Liver (tissue), 9 donors: ENCODE data around the gene CLDN14. TPM values are rescaled to one million over a fixed set of nuclear protein-coding genes. Genes with fewer than 3 reads are reported as not detected.
A peak's percentile ranks its signal among the peaks of the same experiment; 100 is the strongest.
"Not testable (repeated sequence)": the region's sequence is repeated elsewhere in the genome, so short reads cannot be mapped to it uniquely, and the experiment has no call there.

Experiments used
- DNase-seq: peaks from one replicate; pipeline ENCODE4 v3.0.0-alpha.2; 2017; ENCODE audit warnings: low spot score
- H3K27ac ChIP-seq, 2 donors: one replicate each; pipeline ENCODE4 v1.7.0; 2013; ENCODE audit warnings: inconsistent platforms in 2 of 2, low read length in 2 of 2, control low read depth in 1 of 2, low read depth in 1 of 2, mild to moderate bottlenecking in 1 of 2
- H3K27me3 ChIP-seq, 4 donors: one replicate each; pipeline versions ENCODE4 v1.6.1 to v1.7.0; 2013; ENCODE audit warnings: low read length in 3 of 4, inconsistent platforms in 1 of 4, mild to moderate bottlenecking in 1 of 4, moderate library complexity in 1 of 4; ENCODE audit not compliant: control insufficient read depth in 4 of 4, insufficient read depth in 4 of 4
- H3K36me3 ChIP-seq, 4 donors: one replicate each; pipeline versions ENCODE4 v1.6.1 to v1.7.0; 2013; ENCODE audit warnings: low read length in 3 of 4, mild to moderate bottlenecking in 3 of 4, low read depth in 1 of 4, moderate library complexity in 1 of 4; ENCODE audit not compliant: control insufficient read depth in 4 of 4, insufficient read depth in 3 of 4
- H3K4me1 ChIP-seq, 4 donors: one replicate each; pipeline versions ENCODE4 v1.6.1 to v1.7.0; 2013; ENCODE audit warnings: low read length in 3 of 4, mild to moderate bottlenecking in 3 of 4, moderate library complexity in 1 of 4; ENCODE audit not compliant: control insufficient read depth in 4 of 4, insufficient read depth in 4 of 4
- H3K4me3 ChIP-seq, 3 donors: one replicate each; pipeline versions ENCODE4 v1.6.1 to v1.7.0; 2013; ENCODE audit warnings: low read length in 3 of 3, control low read depth in 1 of 3, low read depth in 1 of 3, mild to moderate bottlenecking in 1 of 3
- H3K9ac ChIP-seq, 2 donors: one replicate each; pipeline ENCODE4 v1.7.0; 2013; ENCODE audit warnings: low read length in 2 of 2, mild to moderate bottlenecking in 2 of 2, moderate library complexity in 2 of 2, control low read depth in 1 of 2, low read depth in 1 of 2
- H3K9me3 ChIP-seq, 4 donors: one replicate each; pipeline versions ENCODE4 v1.6.1 to v1.7.0; 2013; ENCODE audit warnings: low read length in 3 of 4; ENCODE audit not compliant: control insufficient read depth in 4 of 4
- GABPA ChIP-seq, 2 donors: IDR thresholded peaks in 1 of 2; conservative IDR thresholded peaks in 1 of 2; 2 replicates each; pipeline ENCODE4 v1.6.1; 2016; ENCODE audit warnings: antibody characterized with exemption in 2 of 2, mild to moderate bottlenecking in 1 of 2, moderate library complexity in 1 of 2
- HNF4A ChIP-seq, 2 donors: conservative IDR thresholded peaks; 2 replicates each; pipeline ENCODE4 v1.6.1; 2016; ENCODE audit warnings: antibody characterized with exemption in 2 of 2, mild to moderate bottlenecking in 2 of 2
- HNF4G ChIP-seq: IDR thresholded peaks from 2 replicates; pipeline ENCODE4 v1.6.1; 2016; ENCODE audit warnings: antibody characterized with exemption
- RAD21 ChIP-seq, 2 donors: IDR thresholded peaks; 2 replicates each; pipeline ENCODE4 v1.6.1; 2016; ENCODE audit warnings: antibody characterized with exemption in 2 of 2, mild to moderate bottlenecking in 2 of 2
- RXRA ChIP-seq, 2 donors: IDR thresholded peaks; 2 replicates each; pipeline ENCODE4 v1.6.1; 2017 to 2018; ENCODE audit warnings: antibody characterized with exemption in 2 of 2, mild to moderate bottlenecking in 1 of 2
- SP1 ChIP-seq: IDR thresholded peaks from 2 replicates; pipeline ENCODE4 v1.6.1; 2018; ENCODE audit warnings: antibody characterized with exemption, mild to moderate bottlenecking
- TAF1 ChIP-seq: conservative IDR thresholded peaks from 2 replicates; pipeline ENCODE4 v1.6.1; 2016; ENCODE audit warnings: antibody characterized with exemption, mild to moderate bottlenecking
- YY1 ChIP-seq: IDR thresholded peaks from 2 replicates; pipeline ENCODE4 v1.6.1; 2016; ENCODE audit warnings: antibody characterized with exemption, mild to moderate bottlenecking
- ZBTB33 ChIP-seq: IDR thresholded peaks from 2 replicates; pipeline ENCODE4 v1.6.1; 2016; ENCODE audit warnings: antibody characterized with exemption
- WGBS: extraction: QIAGEN DNeasy Blood & Tissue Kit; methylation state at CpG from one replicate; pipeline ENCODE4 v1.1.7; 2013; 5-methylcytosine and 5-hydroxymethylcytosine counted together
- polyA plus RNA-seq, 2 donors: library from polyadenylated mRNA; stranded (reverse) in 1 of 2; unstranded in 1 of 2; fragments of 200-250 nt in 1 of 2; fragments of >200 nt in 1 of 2; fragmentation: Nextera tagmentation in 1 of 2; extraction: Ambion mirVana in 1 of 2; gene quantifications; one replicate each; pipeline versions ENCODE4 v1.2.1 to v1.2.3, GENCODE V29; 2013 to 2015
- total RNA-seq, 2 donors: library from RNA; depleted of rRNA; stranded (reverse); fragments of >200 nt; gene quantifications; one replicate each; pipeline ENCODE4 v1.2.3, GENCODE V29; 2014
- TF ChIP-seq, protein P1 (sequence below): IDR thresholded peaks from 2 replicates; pipeline ENCODE4 v1.6.1; 2016; ENCODE audit warnings: antibody characterized with exemption, mild to moderate bottlenecking
- TF ChIP-seq, protein P2 (sequence below): IDR thresholded peaks from 2 replicates; pipeline ENCODE4 v1.6.1; 2016; ENCODE audit warnings: antibody characterized with exemption
- donor health status: healthy.
- donor health status: healthy.
- donor health status: healthy.
- donor health status: healthy.
- donor health status: healthy.

The CLDN14 gene
- total and polyA plus RNA-seq, 4 donors = 6.3 to 19.4 (median 13.4) TPM

GRCh38 chr21:36477559-36477958 lies 2.4 kb downstream of the CLDN14 start (continued):
- TF ChIP-seq ZBTB33 (no peak), TAF1 (no peak)

DNA sequence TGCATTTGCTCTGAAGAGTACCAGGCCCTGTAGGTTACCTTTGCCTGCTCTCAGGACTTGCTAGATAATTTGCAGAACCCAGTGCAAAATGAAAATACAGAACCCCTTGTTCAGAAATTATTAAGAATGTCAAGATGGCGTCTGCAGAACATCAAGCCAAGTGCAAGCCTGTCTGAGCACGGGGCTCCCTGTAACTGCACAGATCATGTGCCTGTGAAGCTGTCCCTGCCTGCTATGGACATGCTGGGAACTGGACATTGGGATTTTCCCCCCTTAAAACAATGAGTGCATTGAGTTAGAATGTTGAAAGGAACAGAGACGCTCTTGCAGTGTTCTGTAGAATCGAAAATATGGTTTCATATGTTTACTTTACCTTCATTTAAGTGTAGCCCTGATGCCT lies 2.9 kb downstream of the CLDN14 start:
- DNase-seq = no peak
- no peaks in the 10 kb centered on the region for H3K27me3 ChIP-seq
- peaks cover 0 to 6% (median 4%) of the 10 kb centered on the region in 4 donors for H3K36me3 ChIP-seq
- TF ChIP-seq SP1 = no peak
- peak; percentile 52 for TF ChIP-seq YY1
- H3K9me3 ChIP-seq = no peaks in the 10 kb centered on the region
- peak overlapping the region; percentile 11 to 91 (median 68) for H3K4me3 ChIP-seq
- WGBS = 39% methylated on average over 4 of the region's 4 CpGs
- peak overlapping the region; percentile 14 to 35 for H3K27ac ChIP-seq
- H3K4me1 ChIP-seq = peaks cover 7 to 60% (median 53%) of the 10 kb centered on the region in 4 donors
- H3K9ac ChIP-seq = peak overlapping the region in 1 of 2 donors; percentile 84

- 54% methylated on average over 5 of the region's 5 CpGs for WGBS
- Histone ChIP-seq H3K4me3 (peak overlapping the region in 1 of 3 donors; percentile 91), H3K4me1 (peaks cover 6 to 60% (median 52%) of the 10 kb centered on the region in 4 donors)
- H3K9me3 ChIP-seq, H3K27ac ChIP-seq, H3K36me3 ChIP-seq, H3K9ac ChIP-seq, DNase-seq, H3K27me3 ChIP-seq: not testable (repeated sequence)
- TF ChIP-seq HNF4A (conservative IDR thresholded peaks at IDR 0.05) (peak in 1 of 2 donors; percentile 50), RXRA (IDR thresholded peaks at IDR 0.05) (peak in 1 of 2 donors; percentile 29)
Measured at GRCh38 chr21:36476541-36476940, 3.4 kb downstream of the CLDN14 start.

DNA sequence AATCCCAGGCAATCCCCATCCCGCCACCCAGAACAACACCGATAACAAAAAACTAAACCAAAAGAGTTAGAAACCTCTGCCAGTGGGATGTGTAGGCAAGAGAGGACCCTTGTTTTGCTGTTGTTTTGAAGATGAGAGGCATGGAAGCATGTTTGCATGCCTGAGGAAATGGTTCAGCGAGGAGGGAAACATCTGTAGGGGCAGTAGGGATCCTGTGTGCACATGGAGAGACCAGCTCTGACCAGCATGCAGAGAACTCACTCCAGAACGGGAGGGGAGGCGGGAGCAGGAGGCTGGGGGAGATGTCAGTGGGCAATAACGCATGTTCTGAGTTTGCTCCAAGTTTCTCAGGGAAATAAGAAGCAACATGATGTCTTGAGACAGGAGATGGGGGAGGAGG lies 5.3 kb downstream of the CLDN14 start:
- Histone ChIP-seq H3K27me3 (no peaks in the 10 kb centered on the region), H3K27ac (no peak overlapping the region), H3K9me3 (no peaks in the 10 kb centered on the region), H3K4me1 (peaks cover 5 to 48% (median 39%) of the 10 kb centered on the region in 4 donors), H3K4me3 (no peak overlapping the region), H3K9ac (no peak overlapping the region), H3K36me3 (peaks cover 0 to 6% (median 4%) of the 10 kb centered on the region in 4 donors)
- WGBS = 89% methylated on average over 6 of the region's 6 CpGs
- TF ChIP-seq HNF4G = no peak
- no peak for DNase-seq

DNA sequence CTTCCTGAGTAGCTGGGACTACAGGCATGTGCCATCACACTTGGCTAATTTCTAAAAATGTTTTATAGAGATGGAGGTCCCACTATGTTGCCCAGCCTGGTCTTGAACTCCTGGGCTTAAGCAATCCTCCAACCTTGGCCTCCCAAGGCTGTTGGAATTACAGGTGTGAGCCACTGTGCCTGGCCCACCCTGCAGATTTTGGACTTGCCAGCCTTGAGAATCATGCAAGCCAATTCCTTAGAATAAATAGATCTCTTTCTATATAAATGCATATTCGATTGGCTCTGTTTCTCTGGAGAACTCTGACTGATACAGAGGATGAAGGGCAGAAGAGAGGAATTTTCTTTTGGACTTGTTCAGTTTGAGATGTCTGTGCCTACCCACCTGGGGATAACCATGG lies 6.7 kb downstream of the CLDN14 start:
- Histone ChIP-seq H3K9me3 (no peaks in the 10 kb centered on the region), H3K27me3 (no peaks in the 10 kb centered on the region), H3K4me1 (peaks cover 5 to 48% (median 39%) of the 10 kb centered on the region in 4 donors), H3K4me3 (no peak overlapping the region), H3K36me3 (peaks cover 0 to 7% (median 4%) of the 10 kb centered on the region in 4 donors), H3K27ac (no peak overlapping the region), H3K9ac (no peak overlapping the region)
- DNase-seq = no peak
- 88% methylated on average over 1 of the region's 1 CpG for WGBS
- no peak for TF ChIP-seq RAD21 (IDR thresholded peaks at IDR 0.05)
- no peak for TF ChIP-seq YY1
- TF ChIP-seq TAF1 = no peak
- no peak for TF ChIP-seq HNF4G
- TF ChIP-seq GABPA (IDR thresholded peaks at IDR 0.05 in 1 of 2, conservative IDR thresholded peaks at IDR 0.05 in 1 of 2) = no peak
- TF ChIP-seq, protein P1, sequence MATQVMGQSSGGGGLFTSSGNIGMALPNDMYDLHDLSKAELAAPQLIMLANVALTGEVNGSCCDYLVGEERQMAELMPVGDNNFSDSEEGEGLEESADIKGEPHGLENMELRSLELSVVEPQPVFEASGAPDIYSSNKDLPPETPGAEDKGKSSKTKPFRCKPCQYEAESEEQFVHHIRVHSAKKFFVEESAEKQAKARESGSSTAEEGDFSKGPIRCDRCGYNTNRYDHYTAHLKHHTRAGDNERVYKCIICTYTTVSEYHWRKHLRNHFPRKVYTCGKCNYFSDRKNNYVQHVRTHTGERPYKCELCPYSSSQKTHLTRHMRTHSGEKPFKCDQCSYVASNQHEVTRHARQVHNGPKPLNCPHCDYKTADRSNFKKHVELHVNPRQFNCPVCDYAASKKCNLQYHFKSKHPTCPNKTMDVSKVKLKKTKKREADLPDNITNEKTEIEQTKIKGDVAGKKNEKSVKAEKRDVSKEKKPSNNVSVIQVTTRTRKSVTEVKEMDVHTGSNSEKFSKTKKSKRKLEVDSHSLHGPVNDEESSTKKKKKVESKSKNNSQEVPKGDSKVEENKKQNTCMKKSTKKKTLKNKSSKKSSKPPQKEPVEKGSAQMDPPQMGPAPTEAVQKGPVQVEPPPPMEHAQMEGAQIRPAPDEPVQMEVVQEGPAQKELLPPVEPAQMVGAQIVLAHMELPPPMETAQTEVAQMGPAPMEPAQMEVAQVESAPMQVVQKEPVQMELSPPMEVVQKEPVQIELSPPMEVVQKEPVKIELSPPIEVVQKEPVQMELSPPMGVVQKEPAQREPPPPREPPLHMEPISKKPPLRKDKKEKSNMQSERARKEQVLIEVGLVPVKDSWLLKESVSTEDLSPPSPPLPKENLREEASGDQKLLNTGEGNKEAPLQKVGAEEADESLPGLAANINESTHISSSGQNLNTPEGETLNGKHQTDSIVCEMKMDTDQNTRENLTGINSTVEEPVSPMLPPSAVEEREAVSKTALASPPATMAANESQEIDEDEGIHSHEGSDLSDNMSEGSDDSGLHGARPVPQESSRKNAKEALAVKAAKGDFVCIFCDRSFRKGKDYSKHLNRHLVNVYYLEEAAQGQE = no peak
- no peak for TF ChIP-seq RXRA (IDR thresholded peaks at IDR 0.05)
- no peak for TF ChIP-seq ZBTB33
- TF ChIP-seq, protein P2, sequence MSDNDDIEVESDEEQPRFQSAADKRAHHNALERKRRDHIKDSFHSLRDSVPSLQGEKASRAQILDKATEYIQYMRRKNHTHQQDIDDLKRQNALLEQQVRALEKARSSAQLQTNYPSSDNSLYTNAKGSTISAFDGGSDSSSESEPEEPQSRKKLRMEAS = no peak
- no peak for TF ChIP-seq SP1
